ENCODE measurements around the gene DLX2. TPM values are rescaled to one million over a fixed set of nuclear protein-coding genes. Genes with fewer than 3 reads are reported as not detected.

The DLX2 gene
- total and polyA plus RNA-seq, 2 of the 13 experiments (the other 11 are each of a cell fraction or from before 2014, with no cell fraction given) = 0.07 to 0.15 TPM

- TF ChIP-seq ZNF609 (CRISPR knock-in tag; IDR thresholded peaks at IDR 0.05; ENCODE audit: borderline replicate concordance) = peak; percentile 39; the same call in 1 of the 2 replicates
- no peak for TF ChIP-seq TIGD3 (CRISPR knock-in tag; IDR thresholded peaks at IDR 0.05; ENCODE audit: borderline replicate concordance)
- no peak for TF ChIP-seq ZNF7 (CRISPR knock-in tag; IDR thresholded peaks at IDR 0.05)
- no peak for TF ChIP-seq GABPA (IDR thresholded peaks at IDR 0.05; ENCODE audit: low read depth, low read length)
- TF ChIP-seq GABPA (CRISPR knock-in tag; IDR thresholded peaks at IDR 0.05; ENCODE audit: low read depth) = no peak; the same call in 1 of the 2 replicates
- TF ChIP-seq ZNF709 (CRISPR knock-in tag; IDR thresholded peaks at IDR 0.05) = 0 out of 2 replicates have a peak, but pooled peaks have one; percentile 48
- TF ChIP-seq IKZF1 (IDR thresholded peaks at IDR 0.05) = no peak
These were observed 17.8 kb downstream of the DLX2 start (continued) for GRCh38 chr2:172084645-172085459.
